Vagina (tissue), 2 donors: ENCODE measurements around the gene C10orf62. TPM values are rescaled to one million over a fixed set of nuclear protein-coding genes. Genes with fewer than 3 reads are reported as not detected.

ENCODE experiments used
- DNase-seq, 2 donors: peaks; one replicate each; pipeline ENCODE4 v3.0.0-alpha.2; 2017; ENCODE audit errors: extremely low spot score in 2 of 2
- H3K27ac ChIP-seq: fragments of 200-600 bp; sonication (generic); one replicate; pipeline ENCODE4 v1.5.1; 2019
- H3K27me3 ChIP-seq: fragments of 200-600 bp; sonication (generic); one replicate; pipeline ENCODE4 v1.5.1; 2019
- H3K36me3 ChIP-seq, 2 donors: fragments of 200-600 bp; sonication (generic); one replicate each; pipeline ENCODE4 v1.5.1; 2017 to 2019
- H3K4me1 ChIP-seq: fragments of 200-600 bp; sonication (generic); one replicate; pipeline ENCODE4 v1.5.1; 2019
- H3K4me3 ChIP-seq, 2 donors: fragments of 200-600 bp; sonication (generic); 1 replicate in 1 of 2; 2 replicates in 1 of 2; pipeline ENCODE4 v1.5.1; 2016 to 2019
- H3K9me3 ChIP-seq: fragments of 200-600 bp; sonication (generic); one replicate; pipeline ENCODE4 v1.5.1; 2019
- POLR2A ChIP-seq, 2 donors: fragments of 450-650 bp; IDR thresholded peaks; one replicate each; pipeline ENCODE4 v1.6.1; 2017; ENCODE audit warnings: antibody characterized with exemption in 2 of 2, mild to moderate bottlenecking in 2 of 2, moderate library complexity in 2 of 2
- POLR2AphosphoS5 ChIP-seq, 2 donors: sonication (generic); formaldehyde crosslinking; IDR thresholded peaks; one replicate each; pipeline ENCODE4 v1.9.0; 2017; ENCODE audit warnings: antibody characterized with exemption in 2 of 2, mild to moderate bottlenecking in 2 of 2, low read depth in 1 of 2; ENCODE audit not compliant: insufficient read depth in 1 of 2
- intact Hi-C: fragments of 100-400 bp; cut with DNase I; formaldehyde crosslinking; loops from one replicate; pipeline ENCODE4 v1.15.1; 2023
- total RNA-seq: library from RNA; depleted of rRNA; stranded (reverse); fragments of >200 nt; gene quantifications from one replicate; pipeline ENCODE4 v1.2.3, GENCODE V29; 2016
- TF ChIP-seq, protein P1 (sequence below), 3 experiments: fragments of 450-650 bp in 2 of 3; fragments of 200-600 bp in 1 of 3; sonication (generic) in 1 of 3; IDR thresholded peaks; one replicate each; pipeline ENCODE4 v1.5.1; 2017 to 2019; ENCODE audit warnings: antibody characterized with exemption in 3 of 3, mild to moderate bottlenecking in 2 of 3, moderate library complexity in 2 of 3

C10orf62 gene
- total RNA-seq, 1 donor from 2014 or later = not detected

DNA sequence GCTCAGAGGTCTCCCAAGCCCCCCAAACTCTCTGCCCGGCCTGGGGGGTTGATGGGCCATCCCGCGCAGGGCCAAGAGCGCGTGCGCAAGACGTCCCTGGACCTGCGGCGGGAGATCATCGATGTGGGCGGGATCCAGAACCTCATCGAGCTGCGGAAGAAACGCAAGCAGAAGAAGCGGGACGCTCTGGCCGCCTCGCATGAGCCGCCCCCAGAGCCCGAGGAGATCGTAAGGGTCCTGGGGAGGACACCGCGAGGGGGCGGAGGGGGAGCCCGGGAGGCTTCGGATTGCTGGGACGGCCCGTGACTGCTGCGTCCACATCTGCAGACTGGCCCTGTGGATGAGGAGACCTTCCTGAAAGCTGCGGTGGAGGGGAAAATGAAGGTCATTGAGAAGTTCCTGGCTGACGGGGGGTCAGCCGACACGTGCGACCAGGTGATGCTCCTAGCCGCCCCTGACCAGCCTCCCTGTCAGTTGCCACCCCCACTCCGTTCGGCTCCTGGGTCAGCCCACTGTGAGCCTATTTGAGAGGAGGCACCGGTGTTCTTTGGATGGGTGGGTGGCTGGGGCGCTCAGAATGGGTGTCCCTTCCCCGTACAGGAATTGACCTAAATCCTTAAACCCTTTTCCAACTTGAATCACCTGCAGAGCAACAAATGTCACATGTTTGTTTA lies 11.2 kb upstream of the C10orf62 start:
- no peak overlapping the region for H3K4me3 ChIP-seq
- intact Hi-C loops = no loop called here
- no peak for DNase-seq
- H3K9me3 ChIP-seq = no peaks in the 10 kb centered on the region
- peaks cover 8% of the 10 kb centered on the region for H3K4me1 ChIP-seq
- no peak for TF ChIP-seq POLR2A (IDR thresholded peaks at IDR 0.05)
- TF ChIP-seq POLR2AphosphoS5 (IDR thresholded peaks at IDR 0.05; ENCODE audit: insufficient read depth in 1 of 2, low read depth in 1 of 2) = no peak
- TF ChIP-seq, protein P1, sequence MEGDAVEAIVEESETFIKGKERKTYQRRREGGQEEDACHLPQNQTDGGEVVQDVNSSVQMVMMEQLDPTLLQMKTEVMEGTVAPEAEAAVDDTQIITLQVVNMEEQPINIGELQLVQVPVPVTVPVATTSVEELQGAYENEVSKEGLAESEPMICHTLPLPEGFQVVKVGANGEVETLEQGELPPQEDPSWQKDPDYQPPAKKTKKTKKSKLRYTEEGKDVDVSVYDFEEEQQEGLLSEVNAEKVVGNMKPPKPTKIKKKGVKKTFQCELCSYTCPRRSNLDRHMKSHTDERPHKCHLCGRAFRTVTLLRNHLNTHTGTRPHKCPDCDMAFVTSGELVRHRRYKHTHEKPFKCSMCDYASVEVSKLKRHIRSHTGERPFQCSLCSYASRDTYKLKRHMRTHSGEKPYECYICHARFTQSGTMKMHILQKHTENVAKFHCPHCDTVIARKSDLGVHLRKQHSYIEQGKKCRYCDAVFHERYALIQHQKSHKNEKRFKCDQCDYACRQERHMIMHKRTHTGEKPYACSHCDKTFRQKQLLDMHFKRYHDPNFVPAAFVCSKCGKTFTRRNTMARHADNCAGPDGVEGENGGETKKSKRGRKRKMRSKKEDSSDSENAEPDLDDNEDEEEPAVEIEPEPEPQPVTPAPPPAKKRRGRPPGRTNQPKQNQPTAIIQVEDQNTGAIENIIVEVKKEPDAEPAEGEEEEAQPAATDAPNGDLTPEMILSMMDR (IDR thresholded peaks at IDR 0.05) = no peak
- no peaks in the 10 kb centered on the region for H3K27me3 ChIP-seq
- H3K27ac ChIP-seq = no peak overlapping the region
- H3K36me3 ChIP-seq = no peaks in the 10 kb centered on the region

DNA sequence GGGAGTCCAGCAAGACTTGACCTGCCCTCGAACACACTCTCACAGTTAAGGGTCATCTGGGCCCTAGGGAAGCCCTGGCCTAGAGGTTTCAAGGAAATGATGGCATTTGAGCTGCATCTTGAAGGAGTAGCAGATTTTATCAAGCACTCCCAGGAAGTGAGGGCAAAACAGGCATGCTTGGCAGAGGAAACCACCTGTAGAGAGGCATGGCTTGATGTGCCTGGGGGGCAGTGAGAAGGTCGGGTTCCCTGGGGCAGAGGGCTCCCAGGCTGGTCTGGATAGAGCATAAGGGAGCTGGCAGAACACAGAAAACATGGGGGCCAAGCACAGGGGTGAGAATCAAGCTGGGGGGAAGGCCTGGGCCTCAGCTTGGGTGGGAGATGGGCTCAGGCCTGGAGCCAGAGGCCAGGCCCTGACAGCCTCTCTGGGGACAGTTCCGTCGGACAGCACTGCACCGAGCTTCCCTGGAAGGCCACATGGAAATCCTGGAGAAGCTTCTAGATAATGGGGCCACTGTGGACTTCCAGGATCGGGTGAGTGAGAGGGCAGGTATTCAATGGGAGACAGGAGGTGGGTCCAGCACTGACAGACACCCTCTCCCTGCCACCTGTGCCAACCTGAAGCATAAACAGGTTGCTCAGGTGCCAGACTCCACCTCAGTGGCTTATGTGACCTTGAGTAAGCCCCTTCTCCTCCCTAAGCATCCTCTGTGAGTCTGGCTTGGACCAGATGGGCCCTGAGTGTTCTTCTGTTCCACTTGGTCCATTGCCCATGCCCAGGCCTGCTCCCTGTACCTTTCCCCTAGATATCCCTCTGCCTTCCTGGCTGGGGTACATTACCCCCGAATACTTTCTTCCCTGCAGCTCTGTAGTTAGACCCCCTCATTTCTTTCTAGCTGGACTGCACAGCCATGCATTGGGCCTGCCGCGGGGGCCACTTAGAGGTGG lies 8.8 kb upstream of the C10orf62 start:
- no peak overlapping the region for H3K4me3 ChIP-seq
- peaks cover 19% of the 10 kb centered on the region for H3K4me1 ChIP-seq
- no peaks in the 10 kb centered on the region for H3K36me3 ChIP-seq
- H3K27ac ChIP-seq = no peak overlapping the region
- DNase-seq = no peak
- H3K27me3 ChIP-seq = no peaks in the 10 kb centered on the region
- no peaks in the 10 kb centered on the region for H3K9me3 ChIP-seq
- intact Hi-C loops = no loop called here
- TF ChIP-seq POLR2A (IDR thresholded peaks at IDR 0.05) (no peak), POLR2AphosphoS5 (IDR thresholded peaks at IDR 0.05; ENCODE audit: insufficient read depth in 1 of 2, low read depth in 1 of 2) (no peak)
- TF ChIP-seq, protein P1 (IDR thresholded peaks at IDR 0.05) = no peak

- H3K4me3 ChIP-seq = no peak overlapping the region
- H3K36me3 ChIP-seq = no peaks in the 10 kb centered on the region
- H3K27me3 ChIP-seq = no peaks in the 10 kb centered on the region
- no peak overlapping the region for H3K27ac ChIP-seq
- H3K9me3 ChIP-seq = no peaks in the 10 kb centered on the region
- DNase-seq = no peak
- intact Hi-C loops = no loop called here
- H3K4me1 ChIP-seq = peaks cover 19% of the 10 kb centered on the region
- no peak for TF ChIP-seq POLR2AphosphoS5 (IDR thresholded peaks at IDR 0.05; ENCODE audit: insufficient read depth in 1 of 2, low read depth in 1 of 2)
- TF ChIP-seq, protein P1 (IDR thresholded peaks at IDR 0.05) = no peak
- TF ChIP-seq POLR2A (IDR thresholded peaks at IDR 0.05) = no peak
These were observed 7.4 kb upstream of the C10orf62 start for GRCh38 chr10:97582169-97582568.

- peaks cover 19% of the 10 kb centered on the region for H3K4me1 ChIP-seq
- no peaks in the 10 kb centered on the region for H3K36me3 ChIP-seq
- DNase-seq = no peak
- H3K9me3 ChIP-seq = no peaks in the 10 kb centered on the region
- intact Hi-C loops = no loop called here
- TF ChIP-seq, protein P1 (IDR thresholded peaks at IDR 0.05) = no peak
- TF ChIP-seq POLR2A (IDR thresholded peaks at IDR 0.05) (no peak), POLR2AphosphoS5 (IDR thresholded peaks at IDR 0.05; ENCODE audit: insufficient read depth in 1 of 2, low read depth in 1 of 2) (no peak)
- H3K27ac ChIP-seq = no peak overlapping the region
- H3K27me3 ChIP-seq = no peaks in the 10 kb centered on the region
- no peak overlapping the region for H3K4me3 ChIP-seq
These were observed 6.0 kb upstream of the C10orf62 start for GRCh38 chr10:97583476-97583875.
